ENCODE data around the gene AUNIP.
A peak's percentile ranks its signal among the peaks of the same experiment; 100 is the strongest.

AUNIP gene

DNA sequence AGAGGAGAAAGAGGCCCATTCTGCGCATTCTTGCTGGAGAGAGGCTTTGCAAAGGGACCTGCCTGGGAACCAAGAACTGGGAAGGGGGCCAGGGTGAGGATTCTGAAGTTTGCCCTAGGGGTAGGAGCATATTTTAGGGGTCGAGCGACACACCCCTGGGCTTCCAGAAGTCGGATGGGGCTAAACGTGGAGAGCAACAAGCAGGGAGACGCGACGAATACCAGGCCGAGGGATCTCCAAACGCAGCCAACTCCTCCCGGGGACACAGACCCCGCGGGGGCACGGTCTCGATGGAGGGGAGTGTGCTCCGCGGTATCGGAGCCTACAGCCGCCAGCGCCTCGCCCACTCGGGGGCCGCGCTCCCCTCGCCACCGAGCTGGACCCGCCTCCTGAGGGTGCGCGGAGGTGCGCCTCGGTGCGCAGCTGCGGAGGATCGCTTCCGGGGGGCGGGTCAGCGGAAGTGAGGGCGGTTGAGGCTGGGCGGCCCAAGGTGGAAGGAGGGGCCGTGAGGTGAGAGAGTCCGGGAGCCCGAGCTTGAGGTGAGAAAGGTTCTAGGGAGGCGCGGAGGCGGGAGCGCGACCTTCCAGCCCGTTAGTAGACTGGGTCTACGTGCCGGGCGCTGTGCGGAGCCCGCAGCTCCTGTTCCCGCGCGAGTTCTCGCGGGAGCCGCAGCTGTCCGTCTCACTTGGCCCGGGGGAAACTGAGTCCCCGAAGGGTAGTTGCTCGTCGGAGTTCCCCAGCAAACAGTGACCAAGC lies 39.6 kb downstream of the AUNIP start, which contains the start of gene MTFR1L:
Gene MTFR1L (plus strand): TSS at position 464 of the 756 bp plus-strand sequence. CDS start 3,151 bp downstream, outside the sequence.
- H4K20me1 ChIP-seq (ENCODE audit: insufficient read depth) = no peaks in the 10 kb centered on the region
- H3K27ac ChIP-seq = peak within 1 kb of the TSS; percentile 73
- H3K4me2 ChIP-seq = peak within 1 kb of the TSS; percentile 65
- TF ChIP-seq, protein P1, sequence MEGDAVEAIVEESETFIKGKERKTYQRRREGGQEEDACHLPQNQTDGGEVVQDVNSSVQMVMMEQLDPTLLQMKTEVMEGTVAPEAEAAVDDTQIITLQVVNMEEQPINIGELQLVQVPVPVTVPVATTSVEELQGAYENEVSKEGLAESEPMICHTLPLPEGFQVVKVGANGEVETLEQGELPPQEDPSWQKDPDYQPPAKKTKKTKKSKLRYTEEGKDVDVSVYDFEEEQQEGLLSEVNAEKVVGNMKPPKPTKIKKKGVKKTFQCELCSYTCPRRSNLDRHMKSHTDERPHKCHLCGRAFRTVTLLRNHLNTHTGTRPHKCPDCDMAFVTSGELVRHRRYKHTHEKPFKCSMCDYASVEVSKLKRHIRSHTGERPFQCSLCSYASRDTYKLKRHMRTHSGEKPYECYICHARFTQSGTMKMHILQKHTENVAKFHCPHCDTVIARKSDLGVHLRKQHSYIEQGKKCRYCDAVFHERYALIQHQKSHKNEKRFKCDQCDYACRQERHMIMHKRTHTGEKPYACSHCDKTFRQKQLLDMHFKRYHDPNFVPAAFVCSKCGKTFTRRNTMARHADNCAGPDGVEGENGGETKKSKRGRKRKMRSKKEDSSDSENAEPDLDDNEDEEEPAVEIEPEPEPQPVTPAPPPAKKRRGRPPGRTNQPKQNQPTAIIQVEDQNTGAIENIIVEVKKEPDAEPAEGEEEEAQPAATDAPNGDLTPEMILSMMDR (conservative IDR thresholded peaks at IDR 0.05; ENCODE audit: low read depth, low read length) = no peak
- peak within 1 kb of the TSS; percentile 93 for H2AFZ ChIP-seq (ENCODE audit: low read depth)
- no peaks in the 10 kb centered on the region for H3K27me3 ChIP-seq (ENCODE audit: insufficient read depth, low read depth)
- no peaks in the 10 kb centered on the region for H3K79me2 ChIP-seq (ENCODE audit: insufficient read depth, low read depth)
- H3K4me3 ChIP-seq (IDR thresholded peaks at IDR 0.05; ENCODE audit: insufficient read depth, low read depth, low read length) = peak within 1 kb of the TSS; percentile 73
- no peaks in the 10 kb centered on the region for H3K36me3 ChIP-seq (ENCODE audit: insufficient read depth)
- peak within 1 kb of the TSS; percentile 78 for H3K9ac ChIP-seq
- peaks cover 21% of the 10 kb centered on the region for H3K4me1 ChIP-seq (ENCODE audit: low read depth, poor library complexity, severe bottlenecking)

DNA sequence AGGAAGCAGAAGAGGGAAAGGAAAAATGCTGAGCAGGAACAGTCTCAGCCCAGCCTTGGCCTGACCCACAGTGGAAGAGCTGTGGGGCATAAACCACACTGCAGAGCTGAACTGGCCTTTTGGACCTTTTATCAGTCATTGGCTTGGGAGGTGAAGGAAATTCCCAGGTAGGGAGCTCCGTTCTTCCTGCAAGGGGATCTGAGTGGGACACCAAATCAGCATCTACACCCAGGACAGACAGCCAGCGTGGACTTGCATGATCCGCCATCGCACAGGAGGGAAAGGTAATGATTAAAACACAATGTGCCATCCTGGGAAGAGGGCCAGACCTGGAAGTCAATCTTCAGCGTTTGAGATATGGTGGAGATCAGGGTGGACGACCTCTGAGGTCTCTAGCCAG lies 40.7 kb downstream of the AUNIP start:
- H3K27me3 ChIP-seq (ENCODE audit: insufficient read depth, low read depth) = no peaks in the 10 kb centered on the region
- H3K4me3 ChIP-seq (IDR thresholded peaks at IDR 0.05; ENCODE audit: insufficient read depth, low read depth, low read length) = no peak overlapping the region
- H3K27ac ChIP-seq = no peak overlapping the region
- TF ChIP-seq, protein P1 (conservative IDR thresholded peaks at IDR 0.05; ENCODE audit: low read depth, low read length) = no peak
- no peak overlapping the region for H3K9ac ChIP-seq
- no peaks in the 10 kb centered on the region for H3K79me2 ChIP-seq (ENCODE audit: insufficient read depth, low read depth)
- H3K36me3 ChIP-seq (ENCODE audit: insufficient read depth) = no peaks in the 10 kb centered on the region
- no peak overlapping the region for H2AFZ ChIP-seq (ENCODE audit: low read depth)
- peak overlapping the region; percentile 65 for H3K4me2 ChIP-seq
- H3K4me1 ChIP-seq (ENCODE audit: low read depth, poor library complexity, severe bottlenecking) = peaks cover 21% of the 10 kb centered on the region
- H4K20me1 ChIP-seq (ENCODE audit: insufficient read depth) = no peaks in the 10 kb centered on the region

DNA sequence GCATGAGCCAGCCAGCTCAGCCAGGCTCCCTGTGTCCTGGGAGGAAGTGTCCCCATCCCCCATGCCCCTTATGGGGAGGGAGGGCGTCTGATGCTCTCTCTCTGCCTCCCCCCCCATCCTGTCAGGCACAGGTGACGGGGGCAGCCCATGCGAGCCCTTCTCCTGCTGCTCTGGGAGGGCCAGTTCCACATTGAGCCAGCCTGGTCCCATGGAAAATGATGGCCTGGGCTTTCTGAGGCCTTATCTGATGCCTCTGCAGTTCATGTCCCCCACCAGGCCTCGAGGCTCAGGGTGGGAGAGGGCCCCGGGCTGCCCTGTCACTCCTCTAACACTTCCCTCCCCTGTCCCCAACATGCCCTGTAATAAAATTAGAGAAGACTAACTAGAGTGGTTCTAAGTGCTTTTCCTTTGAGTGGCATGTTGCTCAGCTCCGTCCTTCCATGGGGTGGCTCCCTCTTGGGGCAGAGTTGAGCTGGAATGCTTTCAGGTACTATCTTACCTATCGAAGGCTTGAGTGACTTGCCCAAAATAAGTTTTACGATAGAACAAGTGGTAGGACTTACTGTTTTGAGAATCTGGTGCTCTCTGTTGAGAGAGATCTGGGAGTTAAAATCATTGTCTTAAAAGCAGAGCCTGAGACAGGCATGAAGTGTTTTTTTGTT lies 41.3 kb downstream of the AUNIP start:
- Histone ChIP-seq H3K4me1 (ENCODE audit: low read depth, poor library complexity, severe bottlenecking) (peaks cover 21% of the 10 kb centered on the region), H3K36me3 (ENCODE audit: insufficient read depth) (no peaks in the 10 kb centered on the region), H2AFZ (ENCODE audit: low read depth) (no peak overlapping the region), H3K79me2 (ENCODE audit: insufficient read depth, low read depth) (no peaks in the 10 kb centered on the region), H4K20me1 (ENCODE audit: insufficient read depth) (no peaks in the 10 kb centered on the region), H3K9ac (no peak overlapping the region), H3K4me3 (IDR thresholded peaks at IDR 0.05; ENCODE audit: insufficient read depth, low read depth, low read length) (no peak overlapping the region), H3K4me2 (no peak overlapping the region), H3K27ac (no peak overlapping the region), H3K27me3 (ENCODE audit: insufficient read depth, low read depth) (no peaks in the 10 kb centered on the region)
- TF ChIP-seq, protein P1 (conservative IDR thresholded peaks at IDR 0.05; ENCODE audit: low read depth, low read length) = no peak

DNA sequence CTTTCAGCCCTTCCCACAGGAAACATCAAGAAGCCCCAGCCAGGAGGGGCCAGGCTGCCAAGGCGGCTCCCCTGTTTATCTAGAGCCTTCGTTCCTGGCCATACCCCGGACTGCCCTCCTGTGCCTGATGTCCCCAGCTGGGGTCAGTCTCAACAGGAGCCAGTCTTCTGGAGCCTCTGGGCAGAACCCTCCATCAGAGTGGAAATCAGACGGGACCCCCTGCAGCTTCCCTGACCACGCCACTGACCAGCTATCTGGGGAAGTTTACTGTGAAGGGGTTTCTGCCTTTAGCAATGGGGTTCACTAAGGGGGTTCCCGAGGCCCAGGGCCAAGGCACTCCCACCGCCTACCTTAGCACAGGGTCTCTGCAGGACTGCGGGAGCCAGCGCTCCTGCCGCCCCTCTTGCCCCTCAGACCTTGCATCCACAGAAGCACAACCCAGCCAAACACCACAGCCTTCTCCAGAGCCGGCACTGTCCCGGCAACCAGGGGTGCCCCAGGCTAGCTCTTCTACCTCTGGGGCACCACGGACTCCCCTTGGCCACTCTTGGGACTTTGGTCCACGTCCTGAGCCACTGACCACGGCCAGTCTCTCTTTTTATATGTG lies 43.0 kb downstream of the AUNIP start:
- no peak overlapping the region for H2AFZ ChIP-seq (ENCODE audit: low read depth)
- TF ChIP-seq, protein P1 (conservative IDR thresholded peaks at IDR 0.05; ENCODE audit: low read depth, low read length) = no peak
- no peaks in the 10 kb centered on the region for H3K79me2 ChIP-seq (ENCODE audit: insufficient read depth, low read depth)
- no peaks in the 10 kb centered on the region for H3K36me3 ChIP-seq (ENCODE audit: insufficient read depth)
- no peak overlapping the region for H3K9ac ChIP-seq
- peaks cover 11% of the 10 kb centered on the region for H3K4me1 ChIP-seq (ENCODE audit: low read depth, poor library complexity, severe bottlenecking)
- H3K4me3 ChIP-seq (IDR thresholded peaks at IDR 0.05; ENCODE audit: insufficient read depth, low read depth, low read length) = no peak overlapping the region
- no peak overlapping the region for H3K4me2 ChIP-seq
- H3K27me3 ChIP-seq (ENCODE audit: insufficient read depth, low read depth) = no peaks in the 10 kb centered on the region
- no peaks in the 10 kb centered on the region for H4K20me1 ChIP-seq (ENCODE audit: insufficient read depth)
- H3K27ac ChIP-seq = no peak overlapping the region
